SKM-1 treated with dmso at 0.1 percent for 144 hours (cell line): ENCODE measurements around the gene IDH2.
A peak's percentile ranks its signal among the peaks of the same experiment; 100 is the strongest.

ENCODE experiments used
- DNase-seq: peaks from one replicate; lab custom pipeline; 2025; ENCODE audit not compliant: unreplicated experiment; lab: John Stamatoyannopoulos, UW

Gene IDH2

DNA sequence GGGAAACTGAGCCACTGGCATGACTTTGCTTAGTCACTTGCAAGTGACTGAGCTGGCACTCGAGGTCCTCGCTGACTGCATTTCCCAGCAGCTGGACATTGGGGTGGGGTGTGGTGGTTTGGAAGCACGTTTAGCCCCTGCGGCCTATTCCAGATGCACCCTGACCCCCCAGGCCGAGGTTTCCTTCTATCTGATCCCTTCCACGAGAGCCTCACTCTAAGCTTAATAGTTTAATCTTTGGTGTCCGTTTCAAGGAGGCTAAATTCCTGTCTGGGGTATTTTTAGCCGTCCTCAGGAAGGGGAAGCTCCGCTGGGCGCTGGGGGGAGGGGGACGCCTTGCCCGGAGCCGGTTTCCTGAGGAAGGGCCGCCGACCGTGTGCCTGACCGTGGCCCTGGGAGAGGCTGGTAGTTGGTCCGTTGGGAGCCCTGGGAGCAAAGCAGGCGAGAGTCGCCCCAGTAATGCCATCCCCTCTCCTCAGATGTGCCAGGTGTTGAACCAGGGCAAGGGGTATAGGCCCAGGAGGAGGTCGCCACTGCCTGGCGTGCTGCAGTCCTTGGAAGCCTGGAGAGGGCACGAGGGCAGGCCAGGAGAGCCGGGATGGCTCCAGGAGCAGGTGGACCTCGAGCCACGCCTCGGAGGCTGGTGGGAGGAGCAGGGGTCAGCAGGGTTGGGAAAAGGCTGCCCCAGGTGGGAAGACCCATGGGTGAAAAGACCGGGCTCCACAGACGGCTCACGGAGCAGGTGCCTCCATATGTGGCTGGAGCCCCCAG, 37.2 kb downstream of the IDH2 start:
- DNase-seq: peak; percentile 19

DNA sequence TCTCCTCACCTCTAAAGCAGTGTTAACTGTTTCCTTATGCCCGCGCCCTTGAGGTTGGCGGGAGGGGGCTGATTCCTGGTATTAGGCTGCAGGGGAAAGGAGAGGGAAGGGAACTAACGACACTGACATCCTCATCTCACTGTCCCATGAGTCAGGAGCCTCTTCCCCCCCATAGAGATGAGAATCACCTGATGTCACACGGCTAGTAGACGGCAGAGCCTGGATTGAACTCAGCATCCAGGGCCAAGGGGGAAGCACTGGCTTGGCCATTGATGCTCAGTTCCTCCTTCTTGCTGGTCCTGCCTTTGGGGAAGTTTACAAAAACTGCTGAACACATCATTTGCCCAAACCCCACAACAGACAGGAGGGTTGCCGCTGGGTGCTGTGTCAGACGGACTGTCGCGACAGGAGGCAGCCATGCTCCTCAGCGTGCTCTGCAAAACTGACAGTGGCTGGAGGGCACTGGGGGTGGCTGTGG, 38.5 kb downstream of the IDH2 start:
- peak; percentile 81 for DNase-seq

- DNase-seq: no peak
Observed at GRCh38 chr15:90062973-90063769, 39.1 kb downstream of the IDH2 start.

- DNase-seq: no peak
Observed at GRCh38 chr15:90062462-90062932, 39.8 kb downstream of the IDH2 start.

- DNase-seq: no peak
Observed at GRCh38 chr15:90062023-90062442, 40.2 kb downstream of the IDH2 start.

GRCh38 chr15:90060797-90061196, 41.5 kb downstream of the IDH2 start:
- DNase-seq: no peak

DNA sequence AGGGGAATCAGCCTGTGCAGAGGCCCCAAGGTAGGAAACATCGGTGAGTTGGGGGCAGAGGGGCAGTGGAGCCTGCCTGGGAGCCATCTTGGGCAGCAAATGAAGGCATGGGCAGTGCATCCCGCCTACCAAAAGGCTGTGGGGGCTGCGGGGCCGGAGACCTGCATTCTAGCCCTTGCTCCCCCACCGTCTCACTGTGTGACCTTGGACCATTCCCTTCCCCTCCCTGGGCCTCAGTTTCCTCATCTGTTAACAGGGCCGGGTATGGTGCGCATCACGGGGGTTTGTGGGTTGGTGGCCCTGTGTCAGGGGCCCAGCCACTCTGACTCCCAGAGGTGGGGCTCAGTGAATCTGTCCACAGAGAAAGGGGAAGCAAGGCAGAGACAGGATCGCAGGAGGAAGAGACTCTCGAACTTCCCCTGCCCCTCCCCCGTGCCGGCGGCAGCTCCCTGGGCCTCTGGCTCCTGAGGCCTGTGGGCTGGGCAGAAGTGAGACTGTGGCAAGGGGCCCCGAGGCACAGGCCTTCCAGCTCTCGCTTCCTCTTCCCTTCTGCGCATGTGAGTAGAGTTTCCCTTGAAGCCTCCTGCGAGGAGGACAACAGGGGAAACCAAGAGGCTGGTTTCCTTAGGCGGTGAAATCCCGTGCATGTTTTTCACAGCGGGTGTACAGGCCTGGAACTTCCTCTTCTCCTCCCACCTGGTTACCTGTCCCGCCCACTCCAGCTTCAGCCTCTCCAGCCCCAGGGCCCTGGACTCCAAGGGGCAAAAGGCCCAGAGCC, 42.9 kb downstream of the IDH2 start:
- peak; percentile 99 for DNase-seq

DNA sequence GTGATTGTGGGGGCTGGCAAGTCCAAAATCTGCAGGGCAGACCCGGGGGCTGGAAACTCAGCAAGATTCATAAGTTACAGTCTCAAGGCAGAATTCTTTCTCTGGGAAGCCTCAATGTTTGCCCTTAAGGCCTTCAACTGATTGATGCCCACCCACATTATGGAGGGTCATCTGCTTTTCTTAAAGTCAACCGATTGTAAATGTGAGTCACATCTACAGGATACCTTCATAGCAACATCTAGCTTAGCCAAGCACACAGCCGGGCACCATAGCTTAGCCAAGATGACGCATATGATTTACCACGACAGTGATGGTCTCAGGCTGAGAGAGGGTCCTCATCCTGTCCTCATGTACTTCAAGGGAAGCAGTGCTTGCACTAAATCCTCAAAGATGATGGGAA, 43.5 kb downstream of the IDH2 start:
- no peak for DNase-seq

DNA sequence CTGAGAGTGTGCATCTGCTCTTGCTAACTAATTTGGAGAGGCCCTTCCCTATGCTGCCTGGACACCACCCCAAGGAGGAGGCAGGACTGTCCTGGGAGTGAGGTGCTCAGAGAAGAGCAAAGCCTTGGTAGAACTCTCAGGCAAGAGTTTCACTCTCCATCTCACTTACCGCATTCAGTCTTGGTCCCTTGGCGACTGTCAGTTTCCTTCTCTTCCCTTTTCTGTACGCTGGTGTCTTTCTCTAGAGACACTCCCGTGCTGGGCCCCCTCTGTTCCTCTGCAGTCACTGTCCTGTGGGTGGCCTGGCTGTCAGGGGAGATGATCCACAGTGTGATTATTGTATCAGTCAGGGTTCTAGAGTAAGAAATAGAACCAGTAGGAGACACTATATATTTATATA, 44.0 kb downstream of the IDH2 start:
- DNase-seq: peak; percentile 41

DNA sequence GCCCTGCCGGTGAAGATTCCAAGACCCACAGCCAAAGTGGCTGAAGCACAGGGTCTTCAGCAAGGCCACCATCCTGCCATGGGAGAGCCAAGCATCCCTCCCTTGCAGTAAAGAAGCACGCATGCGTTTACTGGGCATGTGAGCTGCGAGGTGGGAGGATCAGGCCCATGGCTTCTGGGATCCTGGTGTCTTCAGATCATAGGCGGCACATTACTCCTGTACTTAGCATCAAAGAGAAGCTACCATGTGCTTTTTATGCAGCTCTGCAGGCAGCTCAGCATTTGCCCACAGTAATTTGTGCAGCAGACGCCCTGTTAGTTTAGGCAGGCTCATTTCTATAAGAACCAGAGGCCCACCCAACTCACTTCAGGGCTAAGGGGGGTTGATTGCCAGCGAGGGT, 45.7 kb downstream of the IDH2 start:
- DNase-seq: no peak

DNA sequence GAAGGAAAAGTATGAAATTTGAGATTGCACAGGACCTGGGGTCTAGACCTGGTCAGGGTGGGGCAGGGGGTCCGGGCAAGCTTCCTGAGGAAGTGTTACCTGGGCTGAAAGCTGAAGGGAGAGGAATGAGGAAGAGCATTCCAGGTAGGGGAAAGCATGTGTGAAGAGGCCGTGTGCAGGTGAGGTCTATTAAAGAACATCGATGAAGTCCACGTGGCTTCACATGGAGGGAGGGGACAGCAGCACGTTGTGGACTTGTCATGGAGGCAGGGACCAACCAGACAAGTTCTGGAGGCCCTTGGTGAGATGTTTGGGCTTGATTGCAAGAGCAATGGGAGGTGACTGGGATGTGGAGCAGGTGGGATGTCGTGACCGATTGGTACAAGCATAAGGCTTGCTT, 47.1 kb downstream of the IDH2 start:
- DNase-seq: no peak

DNA sequence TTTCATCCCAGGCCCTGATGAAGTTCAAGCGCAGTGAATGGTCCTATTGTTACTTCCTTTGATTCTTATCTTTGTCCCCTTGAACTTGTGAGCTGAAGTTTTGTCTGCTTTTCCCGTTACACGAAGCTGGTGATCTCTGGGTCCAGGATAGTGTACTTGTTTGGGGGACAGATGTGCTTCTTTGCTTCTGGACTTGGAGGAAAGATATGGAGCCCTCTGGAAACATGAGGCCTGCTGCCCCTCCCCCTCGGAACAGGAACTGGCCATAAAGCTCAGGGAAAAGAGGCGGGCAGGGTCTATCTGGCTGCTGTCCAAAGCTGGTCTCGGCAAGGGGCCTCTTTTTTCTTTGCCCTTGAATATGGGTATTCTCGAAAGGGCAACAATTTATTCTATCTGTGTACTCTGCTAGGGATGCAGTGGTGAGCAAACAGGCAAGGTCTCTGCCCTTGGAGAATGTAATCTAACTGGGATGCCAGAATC, 47.6 kb downstream of the IDH2 start:
- no peak for DNase-seq

DNA sequence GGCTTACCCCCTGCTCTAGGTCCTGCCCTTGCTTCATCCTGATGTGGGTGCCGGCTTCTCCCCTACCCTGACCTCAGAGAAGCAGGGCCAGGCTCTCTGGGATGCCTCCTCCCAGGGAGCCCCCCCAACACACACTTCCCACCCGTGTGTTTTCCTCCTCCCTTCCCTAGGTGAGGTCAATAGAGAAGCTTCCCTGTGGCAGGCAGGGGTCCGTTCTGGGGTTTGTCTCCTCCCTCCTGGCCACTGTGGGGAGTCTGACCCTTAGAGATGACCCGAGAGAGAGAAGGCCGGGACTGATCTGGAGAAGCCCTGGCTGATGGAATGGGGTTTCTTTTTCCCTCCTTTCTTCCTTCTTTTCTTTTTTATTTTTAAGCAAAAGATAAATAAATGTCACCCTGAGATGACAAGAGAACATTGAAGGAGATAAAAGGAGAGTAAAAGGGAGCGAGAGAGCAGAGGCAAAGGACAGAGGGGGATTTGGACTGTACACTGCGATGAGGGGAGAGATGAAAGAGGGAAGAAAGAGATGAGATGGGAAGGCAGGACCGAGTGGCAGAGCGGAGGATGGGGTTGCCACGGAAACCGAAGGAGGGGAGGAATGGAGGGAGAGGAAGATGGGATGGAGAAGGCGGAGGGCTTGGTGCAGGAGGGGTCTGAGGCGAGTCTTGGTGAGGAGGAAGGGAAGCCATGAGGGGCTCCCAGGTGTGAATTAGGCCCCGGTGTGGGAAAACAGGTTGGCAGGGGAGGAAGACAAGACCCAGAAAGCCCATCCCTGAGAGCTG, 48.4 kb downstream of the IDH2 start:
- DNase-seq: no peak

- DNase-seq: no peak
Observed at GRCh38 chr15:90051874-90052273, 50.4 kb downstream of the IDH2 start.

- DNase-seq: no peak
Observed at GRCh38 chr15:90049666-90050604, 52.3 kb downstream of the IDH2 start.

GRCh38 chr15:90049030-90049429, 53.2 kb downstream of the IDH2 start:
- no peak for DNase-seq

GRCh38 chr15:90047956-90048575, 54.2 kb downstream of the IDH2 start:
- no peak for DNase-seq

GRCh38 chr15:90046911-90047392, 55.3 kb downstream of the IDH2 start:
- no peak for DNase-seq

DNA sequence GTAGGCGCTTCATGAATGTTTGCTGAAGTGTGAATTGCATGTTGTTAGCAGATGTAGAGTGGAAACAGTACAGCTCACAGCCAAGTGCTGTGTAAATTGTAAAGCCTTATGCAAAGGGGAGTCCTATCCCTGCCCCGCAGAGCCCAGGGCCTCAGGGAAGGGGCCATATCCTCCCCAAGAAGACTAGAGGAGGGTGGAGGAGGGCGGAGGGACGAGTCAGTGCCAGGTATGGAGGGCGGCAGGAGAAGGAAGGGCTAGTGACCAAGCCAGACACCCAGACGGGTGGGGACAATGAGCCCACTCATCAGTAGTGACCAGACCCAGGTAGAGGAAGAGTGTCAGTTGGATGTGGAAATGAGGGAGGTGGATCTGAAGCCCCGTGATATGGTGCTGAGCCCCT, 56.0 kb downstream of the IDH2 start:
- no peak for DNase-seq
